SW 1271 (cell line): Measurements from ENCODE around the gene EFNA4.

Experiments used
- DNase-seq, 2 experiments: peaks; one replicate each; lab custom pipeline; 2025; lab: John Stamatoyannopoulos, UW

EFNA4 gene

GRCh38 chr1:155033524-155033923, 30.0 kb upstream of the EFNA4 start, which contains the start of the genes DCST1 and DCST2:
Gene DCST1 (plus strand): TSS chr1:155033824. CDS start chr1:155034037, 213 bp downstream.
Gene DCST2 (minus strand): TSS chr1:155033781. CDS start chr1:155033701, 80 bp downstream.
- DNase-seq: no peak

- DNase-seq: no peak
These were observed 29.0 kb upstream of the EFNA4 start for GRCh38 chr1:155034318-155035208.

- no peak for DNase-seq
These were observed 27.6 kb upstream of the EFNA4 start for GRCh38 chr1:155035936-155036335.

GRCh38 chr1:155037043-155037442, 26.5 kb upstream of the EFNA4 start:
- no peak for DNase-seq

- DNase-seq: no peak
These were observed 25.6 kb upstream of the EFNA4 start for GRCh38 chr1:155037851-155038441.

GRCh38 chr1:155038602-155039307, 24.8 kb upstream of the EFNA4 start:
- no peak for DNase-seq

GRCh38 chr1:155039308-155039669, 24.3 kb upstream of the EFNA4 start:
- DNase-seq: no peak

GRCh38 chr1:155040358-155041093, 23.0 kb upstream of the EFNA4 start:
- no peak for DNase-seq

GRCh38 chr1:155042789-155043188, 20.8 kb upstream of the EFNA4 start:
- no peak for DNase-seq

- no peak for DNase-seq
These were observed 20.2 kb upstream of the EFNA4 start for GRCh38 chr1:155043301-155043702.

- DNase-seq: no peak
These were observed 19.7 kb upstream of the EFNA4 start for GRCh38 chr1:155043793-155044192.

- no peak for DNase-seq
These were observed 19.2 kb upstream of the EFNA4 start for GRCh38 chr1:155044365-155044764.

- peak in 1 of 2 experiments; percentile 53 for DNase-seq
These were observed 18.5 kb upstream of the EFNA4 start for GRCh38 chr1:155044812-155045657.

GRCh38 chr1:155048449-155049334, 14.8 kb upstream of the EFNA4 start:
- no peak for DNase-seq

GRCh38 chr1:155049651-155050559, 13.6 kb upstream of the EFNA4 start:
- DNase-seq: no peak

GRCh38 chr1:155050560-155051341, 12.8 kb upstream of the EFNA4 start, which contains the start of gene ADAM15:
Gene ADAM15 (plus strand): TSS chr1:155051316. CDS start chr1:155051387, 71 bp downstream.
- DNase-seq: peak; percentile 49 to 78

GRCh38 chr1:155051342-155051776, 12.2 kb upstream of the EFNA4 start:
- DNase-seq: no peak
